ENCODE data around the gene CYP2D6. TPM values are rescaled to one million over a fixed set of nuclear protein-coding genes. Genes with fewer than 3 reads are reported as not detected.

CYP2D6 gene
- total and polyA plus RNA-seq, 2 of the 8 experiments (the other 6 are each of a cell fraction or from before 2014, with no cell fraction given) = 0.93 to 1.7 TPM

DNA sequence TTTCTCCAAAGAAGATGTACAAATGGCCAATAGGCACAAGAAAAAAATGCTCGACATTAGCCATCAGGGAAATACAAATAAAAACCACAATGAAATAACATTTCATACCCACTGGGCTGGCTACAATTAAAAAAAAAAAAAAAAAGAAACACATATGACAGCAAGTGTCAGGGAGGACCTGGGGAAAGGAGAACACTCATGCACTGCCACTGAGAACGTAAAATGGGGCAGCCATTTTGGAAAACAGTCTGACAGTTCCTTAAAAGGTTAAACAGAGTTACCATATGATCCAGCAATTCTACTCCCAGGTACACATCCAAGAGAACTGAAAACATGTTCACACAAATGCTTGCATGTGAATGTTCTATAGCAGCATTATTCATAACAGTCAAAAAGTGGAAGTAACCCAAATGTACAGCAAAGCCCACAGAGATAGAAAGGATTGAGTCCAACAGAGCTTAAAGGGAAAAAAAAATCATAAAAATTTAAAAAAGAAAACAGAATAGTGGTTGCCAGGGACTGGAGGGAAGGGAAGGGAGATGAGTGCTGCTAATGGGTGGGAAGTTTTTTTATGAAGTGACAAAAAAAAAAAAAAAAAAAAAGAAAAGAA is 48.4 kb upstream of the CYP2D6 start:
- Histone ChIP-seq H3K27me3 (replicated peaks in 1 of 4; ENCODE audit: control insufficient read depth in 3 of 4, extremely low read depth in 1 of 4, insufficient read depth in 3 of 4, low read length in 3 of 4) (no peaks in the 10 kb centered on the region), H4K8ac (ENCODE audit: extremely low read depth, insufficient read depth, low read length) (no peak overlapping the region), H4K20me1 (replicated peaks in 1 of 2; ENCODE audit: control insufficient read depth in 1 of 2, insufficient read depth in 2 of 2, low read length in 2 of 2) (peaks cover 8 to 13% of the 10 kb centered on the region in 2 experiments), H3K4me2 (ENCODE audit: insufficient read depth in 1 of 2, low read depth in 2 of 2, low read length in 2 of 2) (no peak overlapping the region), H2AFZ (ENCODE audit: low read length) (no peak overlapping the region), H3K23me2 (ENCODE audit: low read depth, low read length) (no peaks in the 10 kb centered on the region), H3K79me2 (ENCODE audit: control insufficient read depth in 1 of 2, insufficient read depth in 2 of 2, low read length in 2 of 2) (peaks cover 0 to 19% of the 10 kb centered on the region in 2 experiments; a peak in 1 of 4 replicates), H3K9ac (replicated peaks in 1 of 4; ENCODE audit: extremely low read depth in 1 of 4, low read depth in 3 of 4, low read length in 3 of 4) (no peak overlapping the region), H3K56ac (replicated peaks; ENCODE audit: insufficient read length, low read depth, low read length) (no peak overlapping the region), H2BK12ac (ENCODE audit: low read depth, low read length) (no peak overlapping the region), H2BK120ac (replicated peaks; ENCODE audit: low read depth, low read length) (no peak overlapping the region), H3K4me3 (ENCODE audit: extremely low read depth in 1 of 4, insufficient read depth in 2 of 4, low read depth in 3 of 4, low read length in 4 of 4) (no peak overlapping the region), H3K4me1 (replicated peaks in 1 of 4; ENCODE audit: control insufficient read depth in 3 of 4, insufficient read depth in 4 of 4, low read length in 3 of 4) (no peaks in the 10 kb centered on the region), H3K4ac (replicated peaks; ENCODE audit: insufficient read length, low read depth, low read length) (no peak overlapping the region), H2BK5ac (ENCODE audit: low read depth, low read length) (no peak overlapping the region), H3K36me3 (ENCODE audit: control insufficient read depth in 2 of 4, insufficient read depth in 4 of 4, low read length in 3 of 4) (peaks cover 0 to 4% (median 1%) of the 10 kb centered on the region in 4 experiments; a peak in 1 of 8 replicates), H3K79me1 (ENCODE audit: low read depth, low read length) (peaks cover 8% of the 10 kb centered on the region), H2BK15ac (ENCODE audit: low read length) (no peak overlapping the region), H3K18ac (ENCODE audit: extremely low read depth, low read length) (no peak overlapping the region), H2AK5ac (ENCODE audit: low read depth, low read length) (no peak overlapping the region), H2BK20ac (ENCODE audit: low read length) (no peak overlapping the region), H3K23ac (ENCODE audit: insufficient read length) (no peak overlapping the region), H3K14ac (ENCODE audit: insufficient read length) (no peak overlapping the region), H4K5ac (ENCODE audit: insufficient read length, low read depth, low read length) (no peak overlapping the region), H4K91ac (replicated peaks; ENCODE audit: insufficient read length, low read length) (no peak overlapping the region), H3K27ac (ENCODE audit: low read depth, low read length) (no peak overlapping the region), H3K9me3 (ENCODE audit: insufficient read depth in 2 of 2, low read depth in 1 of 2, low read length in 1 of 2) (no peaks in the 10 kb centered on the region)
- no peak for FAIRE-seq
- POLR2A ChIA-PET (ENCODE audit: partially characterized antibody) = no interaction called here
- no peak for DNase-seq (ENCODE audit: low read depth in 1 of 2, low spot score in 2 of 2)
- WGBS, 2 experiments (ENCODE audit: extremely low coverage in 1 of 2, insufficient coverage in 1 of 2, insufficient read length in 1 of 2, insufficient replicate concordance in 2 of 2, low coverage in 1 of 2, low lambda C conversion rate in 2 of 2, missing lambda C conversion rate in 1 of 2) = 93% methylated on average over 2 of the region's 2 CpGs; no CpG with 5 or more reads in 1 of the 2 experiments
- CTCF ChIA-PET (ENCODE audit: partially characterized antibody) = interaction anchor here (0.6 to 1.4 kb wide), 3 partner anchors 10 to 67 kb away, joined by 3 read pairs; no protein-coding TSS in a partner anchor
- TF ChIP-seq RAD21 (IDR thresholded peaks at IDR 0.05 in 1 of 2, conservative IDR thresholded peaks at IDR 0.05 in 1 of 2; ENCODE audit: low read depth in 2 of 2, low read length in 2 of 2) (no peak), POU5F1 (IDR thresholded peaks at IDR 0.05; ENCODE audit: low read depth, low read length) (no peak), TEAD4 (IDR thresholded peaks at IDR 0.05; ENCODE audit: low read depth, low read length) (no peak), CTBP2 (IDR thresholded peaks at IDR 0.05; ENCODE audit: borderline replicate concordance, insufficient read depth, insufficient read length, low read length) (no peak), POLR2AphosphoS5 (IDR thresholded peaks at IDR 0.05; ENCODE audit: low read depth, low read length) (no peak), JUND (IDR thresholded peaks at IDR 0.05; ENCODE audit: low read length) (no peak), SP4 (IDR thresholded peaks at IDR 0.05; ENCODE audit: low read length) (no peak), CEBPB (IDR thresholded peaks at IDR 0.05; ENCODE audit: low read depth, low read length) (no peak), USF2 (IDR thresholded peaks at IDR 0.05; ENCODE audit: low read length) (no peak), BACH1 (IDR thresholded peaks at IDR 0.05; ENCODE audit: low read length) (no peak), MAFK (IDR thresholded peaks at IDR 0.05; ENCODE audit: low read depth, low read length) (no peak), RNF2 (IDR thresholded peaks at IDR 0.05; ENCODE audit: borderline replicate concordance, low read depth, low read length, missing control alignments, poor library complexity, severe bottlenecking) (no peak)

All from H1 (cell line).